Upper lobe of right lung (tissue), 1 donor: ENCODE measurements around the gene ZMAT5. TPM values are rescaled to one million over a fixed set of nuclear protein-coding genes. Genes with fewer than 3 reads are reported as not detected.

Experiments
- ATAC-seq: fragments of 200-7000 bp; cut with Tn5 transposase; one replicate; pipeline ENCODE4 v1.9.1; 2020; ENCODE audit warnings: mild to moderate bottlenecking, moderate library complexity
- DNase-seq: peaks from one replicate; pipeline ENCODE4 v3.0.0-alpha.2; 2020
- H3K27ac ChIP-seq: fragments of 200-600 bp; one replicate; pipeline ENCODE4 v1.8.0; 2022
- H3K27me3 ChIP-seq: fragments of 200-600 bp; one replicate; pipeline ENCODE4 v1.8.0; 2022; ENCODE audit warnings: mild to moderate bottlenecking
- H3K36me3 ChIP-seq: fragments of 200-600 bp; one replicate; pipeline ENCODE4 v1.8.0; 2022
- H3K4me1 ChIP-seq: fragments of 200-600 bp; one replicate; pipeline ENCODE4 v1.8.0; 2022
- H3K4me3 ChIP-seq: fragments of 200-600 bp; one replicate; pipeline ENCODE4 v1.8.0; 2022; ENCODE audit warnings: mild to moderate bottlenecking
- H3K9me3 ChIP-seq: fragments of 200-600 bp; one replicate; pipeline ENCODE4 v1.8.0; 2022
- intact Hi-C: fragments of 100-400 bp; cut with DNase I; formaldehyde crosslinking; loops from one replicate; pipeline ENCODE4 v1.11.0; 2022
- total RNA-seq: library from RNA; stranded (reverse); fragmentation: NEBNext Ultra II Directional; extraction: Animal tissue kit (Norgen Biotek cat#: 25700); gene quantifications from one replicate; pipeline ENCODE4 v1.2.1, GENCODE V29; 2021
- TF ChIP-seq, protein P1 (sequence below): fragments of 200-600 bp; IDR thresholded peaks from one replicate; pipeline ENCODE4 v1.8.0; 2022; ENCODE audit warnings: antibody characterized with exemption
- donor health status: DM: no; HTN: yes; CAD: no; lungs with severe emphysema.

Gene ZMAT5
- total RNA-seq, 1 donor from 2014 or later = 16.8 TPM

DNA sequence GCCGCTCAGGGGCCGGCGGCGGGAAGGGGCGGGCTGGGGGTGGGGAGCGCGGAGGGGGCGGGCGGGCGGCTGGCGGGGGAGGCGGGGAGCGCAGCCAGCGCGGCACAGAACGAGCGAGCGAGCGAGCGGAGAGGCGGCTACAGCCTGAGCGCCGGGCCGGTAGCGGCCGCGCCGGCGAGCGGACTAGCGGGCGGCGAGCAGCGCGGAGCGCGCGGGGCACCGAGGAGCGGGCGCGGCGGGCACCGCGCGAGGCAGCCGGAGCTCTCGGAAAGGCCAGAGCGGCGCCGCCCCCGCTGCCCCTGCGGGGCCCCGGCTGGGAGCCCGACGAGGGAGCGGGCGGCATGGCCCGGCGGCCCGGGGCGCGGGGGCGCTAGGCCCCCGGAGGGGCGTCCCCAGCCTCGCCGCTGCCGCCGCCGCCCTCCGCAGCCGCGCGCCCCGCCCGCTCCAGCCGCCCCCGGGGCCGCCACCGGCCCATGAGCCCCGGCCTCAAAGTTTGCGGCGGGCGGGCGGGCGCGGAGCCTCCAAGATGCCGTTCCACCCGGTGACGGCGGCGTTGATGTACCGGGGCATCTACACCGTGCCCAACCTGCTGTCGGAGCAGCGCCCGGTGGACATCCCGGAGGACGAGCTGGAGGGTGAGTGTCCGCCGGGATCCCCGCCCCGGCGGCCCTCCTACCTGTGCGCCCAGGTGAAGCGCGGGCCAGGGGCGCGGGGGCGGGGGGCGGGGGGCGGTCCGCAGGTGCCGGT is 46.7 kb downstream of the ZMAT5 start, which contains the start of gene CABP7:
TSS of gene CABP7 (plus strand) at position 105 of the 747 bp plus-strand sequence. CDS start at position 527, 422 bp downstream.
- no peak for ATAC-seq
- TF ChIP-seq, protein P1, sequence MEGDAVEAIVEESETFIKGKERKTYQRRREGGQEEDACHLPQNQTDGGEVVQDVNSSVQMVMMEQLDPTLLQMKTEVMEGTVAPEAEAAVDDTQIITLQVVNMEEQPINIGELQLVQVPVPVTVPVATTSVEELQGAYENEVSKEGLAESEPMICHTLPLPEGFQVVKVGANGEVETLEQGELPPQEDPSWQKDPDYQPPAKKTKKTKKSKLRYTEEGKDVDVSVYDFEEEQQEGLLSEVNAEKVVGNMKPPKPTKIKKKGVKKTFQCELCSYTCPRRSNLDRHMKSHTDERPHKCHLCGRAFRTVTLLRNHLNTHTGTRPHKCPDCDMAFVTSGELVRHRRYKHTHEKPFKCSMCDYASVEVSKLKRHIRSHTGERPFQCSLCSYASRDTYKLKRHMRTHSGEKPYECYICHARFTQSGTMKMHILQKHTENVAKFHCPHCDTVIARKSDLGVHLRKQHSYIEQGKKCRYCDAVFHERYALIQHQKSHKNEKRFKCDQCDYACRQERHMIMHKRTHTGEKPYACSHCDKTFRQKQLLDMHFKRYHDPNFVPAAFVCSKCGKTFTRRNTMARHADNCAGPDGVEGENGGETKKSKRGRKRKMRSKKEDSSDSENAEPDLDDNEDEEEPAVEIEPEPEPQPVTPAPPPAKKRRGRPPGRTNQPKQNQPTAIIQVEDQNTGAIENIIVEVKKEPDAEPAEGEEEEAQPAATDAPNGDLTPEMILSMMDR = no peak

DNA sequence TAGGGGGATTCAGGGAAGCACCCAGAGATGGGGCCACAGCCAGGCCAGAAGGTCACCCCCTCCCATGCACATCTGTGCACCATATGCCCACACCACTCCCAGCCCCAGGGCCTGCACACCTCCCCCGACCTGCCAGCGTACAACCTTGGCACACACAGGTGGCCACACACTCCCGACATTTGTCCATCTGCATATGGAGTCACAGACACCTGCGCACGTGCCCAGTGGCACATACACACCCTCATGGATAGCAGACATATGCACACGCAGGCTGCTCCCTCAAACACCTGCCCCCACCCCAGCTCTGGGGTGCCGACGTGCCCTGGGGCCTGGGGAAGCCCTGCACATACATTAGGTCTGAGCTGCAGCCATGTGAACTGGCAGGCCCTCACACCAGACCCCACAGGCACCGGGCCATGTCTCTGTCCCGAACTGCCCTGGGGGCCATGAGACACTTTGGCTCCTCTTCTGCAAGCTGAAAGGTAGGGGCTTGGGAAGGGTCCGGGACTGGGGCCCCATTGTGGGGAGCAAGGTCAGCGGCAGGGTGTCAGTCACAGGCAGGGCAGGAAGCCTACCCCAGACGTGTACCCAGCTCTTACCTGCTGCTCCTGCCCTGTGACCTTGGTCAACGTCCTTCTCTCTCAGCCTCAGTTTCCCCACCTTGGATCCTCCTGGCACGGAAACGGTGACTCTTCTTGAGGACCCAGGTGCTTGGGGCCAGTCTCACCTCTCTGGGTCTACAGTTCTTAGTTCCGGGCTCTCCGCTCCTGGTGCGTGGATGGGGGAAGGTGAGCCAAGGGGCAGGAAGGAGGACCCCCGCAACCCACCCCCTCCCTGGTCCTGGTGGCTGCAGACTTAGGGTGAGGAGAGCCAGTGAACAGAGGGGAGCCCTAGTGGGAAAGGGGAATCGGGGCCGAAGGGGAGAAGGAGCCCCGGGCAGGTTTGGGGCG is 47.6 kb downstream of the ZMAT5 start:
- TF ChIP-seq, protein P1 = no peak
- no peak for DNase-seq
- ATAC-seq = no peak
- Histone ChIP-seq H3K27ac (no peak overlapping the region), H3K4me1 (no peaks in the 10 kb centered on the region), H3K9me3 (no peaks in the 10 kb centered on the region), H3K36me3 (no peaks in the 10 kb centered on the region), H3K4me3 (no peak overlapping the region), H3K27me3 (peaks cover 59% of the 10 kb centered on the region)
- intact Hi-C loops = no loop called here

More for the DNA sequence above, 46.7 kb downstream of the ZMAT5 start, which contains the start of gene CABP7:
- Histone ChIP-seq H3K36me3 (no peaks in the 10 kb centered on the region), H3K9me3 (no peaks in the 10 kb centered on the region), H3K27ac (no peak within 1 kb of the TSS), H3K27me3 (peaks cover 51% of the 10 kb centered on the region), H3K4me1 (no peaks in the 10 kb centered on the region), H3K4me3 (no peak within 1 kb of the TSS)
- DNase-seq = no peak
- intact Hi-C loops = no loop called here

DNA sequence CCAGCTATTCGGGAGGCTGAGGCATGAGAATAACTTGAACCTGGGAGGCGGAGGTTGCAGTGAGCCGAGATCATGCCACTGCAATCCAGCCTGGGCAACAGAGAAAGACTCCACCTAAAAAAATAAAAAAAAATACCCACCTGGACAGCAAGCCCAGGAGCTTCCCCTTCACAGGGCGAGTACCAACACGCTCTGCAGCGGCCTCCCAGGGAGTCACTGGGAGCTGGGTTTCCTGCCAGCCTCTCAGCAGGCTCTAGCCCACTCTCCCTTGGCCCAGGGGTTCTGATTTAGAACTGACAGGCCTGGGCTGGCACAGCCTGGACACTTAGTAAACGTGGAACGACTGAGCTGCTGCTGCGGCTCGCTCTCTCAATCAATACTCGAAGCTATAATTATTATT is 49.0 kb downstream of the ZMAT5 start:
- Histone ChIP-seq H3K27me3 (peaks cover 64% of the 10 kb centered on the region), H3K36me3 (no peaks in the 10 kb centered on the region), H3K27ac (no peak overlapping the region), H3K9me3 (no peaks in the 10 kb centered on the region), H3K4me3 (no peak overlapping the region), H3K4me1 (no peaks in the 10 kb centered on the region)
- DNase-seq (no peak), ATAC-seq (no peak)
- TF ChIP-seq, protein P1 = no peak
- intact Hi-C loops = no loop called here

DNA sequence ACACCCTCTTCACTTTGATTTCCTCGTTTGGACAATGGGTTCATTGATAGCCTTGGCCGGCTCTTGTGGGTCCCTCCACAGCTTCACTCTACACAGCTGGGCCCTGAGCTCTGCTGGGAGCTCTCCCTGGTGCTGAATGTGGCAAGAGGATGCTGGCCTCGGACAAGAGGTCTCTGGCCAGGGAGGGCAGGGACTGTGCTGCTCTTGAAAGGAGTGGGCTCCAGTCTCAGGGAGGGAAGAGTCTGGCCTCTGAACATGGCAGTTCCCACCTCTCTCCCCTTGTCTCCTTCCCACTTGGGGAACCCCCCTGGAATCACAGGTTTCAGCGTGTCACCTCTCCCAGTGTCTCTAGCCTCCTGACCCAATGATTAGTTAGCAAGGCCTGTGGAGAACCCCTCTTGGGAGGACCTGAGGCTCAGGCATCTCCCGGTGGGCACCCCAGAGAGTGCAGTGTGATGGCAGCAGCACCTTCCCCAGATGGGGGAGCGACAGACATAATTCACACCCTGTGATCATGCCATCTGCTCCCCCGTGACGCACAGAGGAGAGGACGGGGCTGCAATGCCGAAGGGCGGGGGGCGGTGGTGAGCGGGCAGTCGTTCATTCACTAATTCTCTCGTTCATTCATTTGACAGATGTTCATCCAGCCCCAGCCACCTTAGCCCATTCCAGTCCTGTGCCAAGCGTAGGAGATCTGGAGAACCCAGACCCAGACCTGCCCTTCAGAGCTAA is 49.8 kb downstream of the ZMAT5 start:
- DNase-seq (no peak), ATAC-seq (peak; percentile 76)
- TF ChIP-seq, protein P1 = no peak
- H3K36me3 ChIP-seq = no peaks in the 10 kb centered on the region
- no peaks in the 10 kb centered on the region for H3K9me3 ChIP-seq
- no peaks in the 10 kb centered on the region for H3K4me1 ChIP-seq
- peaks cover 57% of the 10 kb centered on the region for H3K27me3 ChIP-seq
- no peak overlapping the region for H3K27ac ChIP-seq
- intact Hi-C loops = no loop called here
- no peak overlapping the region for H3K4me3 ChIP-seq

DNA sequence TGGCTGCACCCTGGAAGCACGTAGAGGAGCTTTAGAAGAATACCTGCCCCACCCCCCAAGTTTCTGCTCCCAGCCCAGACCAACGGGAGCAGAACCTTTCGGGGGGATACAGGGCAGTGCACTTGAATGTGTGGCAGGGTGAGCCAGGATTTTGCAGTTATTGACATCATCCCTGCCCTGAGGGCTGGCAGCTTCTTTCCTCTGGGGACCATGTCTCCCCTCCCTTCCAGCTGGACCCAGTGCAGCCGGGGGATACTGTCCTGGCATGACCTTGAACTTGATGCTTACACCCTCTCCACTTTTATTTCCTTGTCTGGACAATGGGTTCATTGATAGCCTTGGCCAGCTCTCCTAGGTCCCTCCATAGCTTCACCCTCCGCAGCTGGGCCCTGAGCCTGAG is 51.1 kb downstream of the ZMAT5 start:
- H3K36me3 ChIP-seq = no peaks in the 10 kb centered on the region
- H3K4me1 ChIP-seq = no peaks in the 10 kb centered on the region
- peaks cover 45% of the 10 kb centered on the region for H3K27me3 ChIP-seq
- DNase-seq (no peak), ATAC-seq (no peak)
- no peak overlapping the region for H3K27ac ChIP-seq
- H3K9me3 ChIP-seq = no peaks in the 10 kb centered on the region
- H3K4me3 ChIP-seq = no peak overlapping the region
- TF ChIP-seq, protein P1 = no peak
- intact Hi-C loops = no loop called here
